NCI-H2081 treated with DMSO at 0.1 percent for 48 hours (cell line): Measurements from ENCODE around the gene HDAC9.

ENCODE experiments used
- DNase-seq: peaks from one replicate; lab custom pipeline; 2025; lab: John Stamatoyannopoulos, UW

The HDAC9 gene

GRCh38 chr7:18495412-18496340 is at the start of gene HDAC9:
Gene HDAC9, plus strand, starts transcription at chr7:18495749. Its CDS starts 554 bp downstream, at chr7:18496303.
- peak; percentile 98 for DNase-seq

- DNase-seq: no peak
Measured at GRCh38 chr7:18445916-18446520, 49.5 kb upstream of the HDAC9 start.

- DNase-seq: no peak
Measured at GRCh38 chr7:18450019-18450418, 45.5 kb upstream of the HDAC9 start.

- DNase-seq: no peak
Measured at GRCh38 chr7:18455606-18456005, 39.9 kb upstream of the HDAC9 start.

GRCh38 chr7:18457832-18458231 is 37.7 kb upstream of the HDAC9 start:
- DNase-seq: peak; percentile 57

- no peak for DNase-seq
Measured at GRCh38 chr7:18458830-18459229, 36.7 kb upstream of the HDAC9 start.

GRCh38 chr7:18459484-18460245 is 35.9 kb upstream of the HDAC9 start:
- DNase-seq: no peak

GRCh38 chr7:18461785-18462467 is 33.6 kb upstream of the HDAC9 start:
- DNase-seq: no peak

- DNase-seq: no peak
Measured at GRCh38 chr7:18464830-18465229, 30.7 kb upstream of the HDAC9 start.

- DNase-seq: no peak
Measured at GRCh38 chr7:18467011-18467410, 28.5 kb upstream of the HDAC9 start.

GRCh38 chr7:18468795-18469194 is 26.8 kb upstream of the HDAC9 start:
- no peak for DNase-seq

- DNase-seq: no peak
Measured at GRCh38 chr7:18469316-18469715, 26.2 kb upstream of the HDAC9 start.

GRCh38 chr7:18471476-18472160 is 23.9 kb upstream of the HDAC9 start:
- no peak for DNase-seq

- no peak for DNase-seq
Measured at GRCh38 chr7:18472161-18472483, 23.4 kb upstream of the HDAC9 start.

GRCh38 chr7:18473119-18473518 is 22.4 kb upstream of the HDAC9 start:
- no peak for DNase-seq

GRCh38 chr7:18474944-18475343 is 20.6 kb upstream of the HDAC9 start:
- DNase-seq: no peak

- no peak for DNase-seq
Measured at GRCh38 chr7:18475488-18475887, 20.1 kb upstream of the HDAC9 start.

GRCh38 chr7:18481776-18482175 is 13.8 kb upstream of the HDAC9 start:
- no peak for DNase-seq

- no peak for DNase-seq
Measured at GRCh38 chr7:18488049-18488448, 7.5 kb upstream of the HDAC9 start.

- no peak for DNase-seq
Measured at GRCh38 chr7:18489624-18490023, 5.9 kb upstream of the HDAC9 start.

GRCh38 chr7:18491871-18492270 is 3.7 kb upstream of the HDAC9 start:
- no peak for DNase-seq

GRCh38 chr7:18494406-18494805 is 1.1 kb upstream of the HDAC9 start:
- no peak for DNase-seq
